Activated T-helper 2 cell treated with anti-CD3 and anti-CD28 coated beads, Interferon-gamma antibody, Interleukin-2, Interleukin-4, amounts not matched to agents 10 μg/mL and 5 μg/mL and 100 μg/mL, durations not matched to agents 14 hours and 24 hours and 36 hours (primary cell): ENCODE data around the gene PKMYT1. TPM values are rescaled to one million over a fixed set of nuclear protein-coding genes. Genes with fewer than 3 reads are reported as not detected.

Experiments
- DNase-seq: peaks from one replicate; pipeline ENCODE4 v3.0.0; 2021; ENCODE audit warnings: low spot score
- H3K27ac Mint-ChIP-seq: one replicate; pipeline ENCODE4 v1.8.0; 2021; ENCODE audit warnings: mixed read lengths
- H3K27me3 Mint-ChIP-seq: one replicate; pipeline ENCODE4 v1.8.0; 2021; ENCODE audit warnings: low read depth, mixed read lengths
- H3K36me3 Mint-ChIP-seq: one replicate; pipeline ENCODE4 v1.8.0; 2021; ENCODE audit warnings: low read depth, mixed read lengths
- H3K4me1 Mint-ChIP-seq: one replicate; pipeline ENCODE4 v1.8.0; 2021; ENCODE audit warnings: low read depth, mixed read lengths
- H3K4me3 Mint-ChIP-seq: one replicate; pipeline ENCODE4 v1.8.0; 2021; ENCODE audit warnings: low read depth, mild to moderate bottlenecking, moderate library complexity, mixed read lengths
- H3K9me3 Mint-ChIP-seq: one replicate; pipeline ENCODE4 v1.8.0; 2021; ENCODE audit warnings: mixed read lengths
- intact Hi-C: fragments of 100-400 bp; cut with micrococcal nuclease; formaldehyde crosslinking; loops from one replicate; pipeline ENCODE4 v1.15.1; 2023
- total RNA-seq: library from RNA; stranded (reverse); gene quantifications from 2 replicates; pipeline ENCODE4 v1.2.3, GENCODE V29; 2022

The PKMYT1 gene
- total RNA-seq, 1 donor from 2014 or later: 106 TPM

GRCh38 chr16:3022684-3023414 lies 42.6 kb upstream of the PKMYT1 start:
- Mint-ChIP-seq H3K9me3 (no peaks in the 10 kb centered on the region), H3K36me3 (peaks cover 28% of the 10 kb centered on the region), H3K4me3 (peak overlapping the region; percentile 87), H3K4me1 (peaks cover 35% of the 10 kb centered on the region), H3K27me3 (peaks cover 10% of the 10 kb centered on the region), H3K27ac (peak overlapping the region; percentile 90)
- intact Hi-C loops: loop anchor here (2.0 to 10.0 kb wide), 3 partner anchors 41 to 118 kb away; partner anchors contain the start of gene PKMYT1
- DNase-seq: no peak

- Mint-ChIP-seq H3K36me3 (peaks cover 23% of the 10 kb centered on the region), H3K9me3 (no peaks in the 10 kb centered on the region), H3K4me1 (peaks cover 35% of the 10 kb centered on the region), H3K4me3 (peak overlapping the region; percentile 87), H3K27ac (peak overlapping the region; percentile 90), H3K27me3 (peaks cover 11% of the 10 kb centered on the region)
- DNase-seq: peak; percentile 64
- intact Hi-C loops: loop anchor here (2.0 to 10.0 kb wide), 3 partner anchors 40 to 117 kb away; partner anchors contain the start of gene PKMYT1
Measured at GRCh38 chr16:3022208-3022683, 42.0 kb upstream of the PKMYT1 start.

GRCh38 chr16:3021449-3022207 lies 41.4 kb upstream of the PKMYT1 start:
- peak overlapping the region; percentile 90 for H3K27ac Mint-ChIP-seq

GRCh38 chr16:3020604-3021448 lies 40.6 kb upstream of the PKMYT1 start:
- H3K4me3 Mint-ChIP-seq: peak overlapping the region; percentile 87
- H3K9me3 Mint-ChIP-seq: no peaks in the 10 kb centered on the region
- peaks cover 16% of the 10 kb centered on the region for H3K27me3 Mint-ChIP-seq
- H3K36me3 Mint-ChIP-seq: peaks cover 9% of the 10 kb centered on the region
- peaks cover 35% of the 10 kb centered on the region for H3K4me1 Mint-ChIP-seq
- H3K27ac Mint-ChIP-seq: peak overlapping the region; percentile 90
- DNase-seq: peak; percentile 41
- intact Hi-C loops: loop anchor here (1.0 to 10.0 kb wide), 3 partner anchors 18 to 104 kb away; partner anchors contain the start of gene PKMYT1

More at GRCh38 chr16:3021449-3022207, 41.4 kb upstream of the PKMYT1 start:
- intact Hi-C loops: loop anchor here (2.0 to 10.0 kb wide), 3 partner anchors 39 to 117 kb away; partner anchors contain the start of gene PKMYT1
- peaks cover 17% of the 10 kb centered on the region for H3K36me3 Mint-ChIP-seq
- H3K4me1 Mint-ChIP-seq: peaks cover 35% of the 10 kb centered on the region
- peaks cover 16% of the 10 kb centered on the region for H3K27me3 Mint-ChIP-seq
- H3K4me3 Mint-ChIP-seq: peak overlapping the region; percentile 87
- DNase-seq: peak; percentile 69
- H3K9me3 Mint-ChIP-seq: no peaks in the 10 kb centered on the region

GRCh38 chr16:3020247-3020603 lies 40.0 kb upstream of the PKMYT1 start, which contains the start of gene TNFRSF12A:
TSS of gene TNFRSF12A (plus strand) at chr16:3020368. CDS start at chr16:3020398, 30 bp downstream.
- no peaks in the 10 kb centered on the region for H3K9me3 Mint-ChIP-seq
- peak within 1 kb of the TSS; percentile 90 for H3K27ac Mint-ChIP-seq
- peaks cover 3% of the 10 kb centered on the region for H3K36me3 Mint-ChIP-seq
- peaks cover 16% of the 10 kb centered on the region for H3K27me3 Mint-ChIP-seq
- peaks cover 34% of the 10 kb centered on the region for H3K4me1 Mint-ChIP-seq
- peak within 1 kb of the TSS; percentile 88 for H3K4me3 Mint-ChIP-seq
- DNase-seq: peak; percentile 70
- intact Hi-C loops: loop anchor here (1.0 to 10.0 kb wide), 3 partner anchors 17 to 105 kb away; partner anchors contain the start of gene PKMYT1

- intact Hi-C loops: loop anchor here (1.0 to 10.0 kb wide), 3 partner anchors 16 to 105 kb away; partner anchors contain the start of gene PKMYT1
- DNase-seq: no peak
- peaks cover 32% of the 10 kb centered on the region for H3K4me1 Mint-ChIP-seq
Measured at GRCh38 chr16:3019594-3020246, 39.5 kb upstream of the PKMYT1 start.

GRCh38 chr16:3017794-3018506 lies 37.7 kb upstream of the PKMYT1 start, which contains the start of gene CLDN6:
TSS of gene CLDN6 (minus strand) at chr16:3018183. CDS start at chr16:3016021, 2,162 bp downstream.
- H3K27me3 Mint-ChIP-seq: peaks cover 21% of the 10 kb centered on the region
- H3K9me3 Mint-ChIP-seq: no peaks in the 10 kb centered on the region
- no peak within 1 kb of the TSS for H3K27ac Mint-ChIP-seq
- intact Hi-C loops: no loop called here
- no peaks in the 10 kb centered on the region for H3K36me3 Mint-ChIP-seq
- H3K4me3 Mint-ChIP-seq: no peak within 1 kb of the TSS
- peaks cover 24% of the 10 kb centered on the region for H3K4me1 Mint-ChIP-seq
- no peak for DNase-seq

More at GRCh38 chr16:3019594-3020246, 39.5 kb upstream of the PKMYT1 start:
- peaks cover 3% of the 10 kb centered on the region for H3K36me3 Mint-ChIP-seq
- peaks cover 16% of the 10 kb centered on the region for H3K27me3 Mint-ChIP-seq
- H3K27ac Mint-ChIP-seq: peak overlapping the region; percentile 68
- peak overlapping the region; percentile 88 for H3K4me3 Mint-ChIP-seq
- H3K9me3 Mint-ChIP-seq: no peaks in the 10 kb centered on the region

GRCh38 chr16:3017344-3017743 lies 37.1 kb upstream of the PKMYT1 start:
- H3K27ac Mint-ChIP-seq: no peak overlapping the region
- DNase-seq: no peak
- H3K4me1 Mint-ChIP-seq: peaks cover 18% of the 10 kb centered on the region
- intact Hi-C loops: no loop called here
- H3K27me3 Mint-ChIP-seq: peaks cover 24% of the 10 kb centered on the region
- no peaks in the 10 kb centered on the region for H3K9me3 Mint-ChIP-seq
- H3K4me3 Mint-ChIP-seq: no peak overlapping the region
- no peaks in the 10 kb centered on the region for H3K36me3 Mint-ChIP-seq

- no peaks in the 10 kb centered on the region for H3K9me3 Mint-ChIP-seq
- H3K27me3 Mint-ChIP-seq: peaks cover 24% of the 10 kb centered on the region
- no peaks in the 10 kb centered on the region for H3K36me3 Mint-ChIP-seq
- peaks cover 5% of the 10 kb centered on the region for H3K4me1 Mint-ChIP-seq
- no peak for DNase-seq
- H3K4me3 Mint-ChIP-seq: no peak overlapping the region
- no peak overlapping the region for H3K27ac Mint-ChIP-seq
- intact Hi-C loops: no loop called here
Measured at GRCh38 chr16:3015865-3016521, 35.7 kb upstream of the PKMYT1 start.

GRCh38 chr16:3014971-3015370 lies 34.7 kb upstream of the PKMYT1 start:
- DNase-seq: no peak
- H3K4me1 Mint-ChIP-seq: peaks cover 4% of the 10 kb centered on the region
- intact Hi-C loops: no loop called here
- H3K36me3 Mint-ChIP-seq: no peaks in the 10 kb centered on the region
- no peaks in the 10 kb centered on the region for H3K9me3 Mint-ChIP-seq
- H3K27ac Mint-ChIP-seq: no peak overlapping the region
- no peak overlapping the region for H3K4me3 Mint-ChIP-seq
- peaks cover 23% of the 10 kb centered on the region for H3K27me3 Mint-ChIP-seq
